ENCODE measurements around the gene ORM2.
"Not testable (repeated sequence)": the region's sequence is repeated elsewhere in the genome, so short reads cannot be mapped to it uniquely, and the experiment has no call there.

The ORM2 gene

GRCh38 chr9:114314881-114315722 lies 14.6 kb upstream of the ORM2 start:
- peak; percentile 32 to 80 for DNase-seq

GRCh38 chr9:114315723-114316363 lies 13.8 kb upstream of the ORM2 start:
- DNase-seq: no peak

- peak; percentile 49 to 84 for DNase-seq
These were observed 13.0 kb upstream of the ORM2 start for GRCh38 chr9:114316605-114317230.

- no peak for DNase-seq
These were observed 11.9 kb upstream of the ORM2 start for GRCh38 chr9:114317665-114318357.

- DNase-seq: no peak
These were observed 11.3 kb upstream of the ORM2 start for GRCh38 chr9:114318416-114318815.

- no peak for DNase-seq
These were observed 10.5 kb upstream of the ORM2 start for GRCh38 chr9:114319147-114319546.

DNA sequence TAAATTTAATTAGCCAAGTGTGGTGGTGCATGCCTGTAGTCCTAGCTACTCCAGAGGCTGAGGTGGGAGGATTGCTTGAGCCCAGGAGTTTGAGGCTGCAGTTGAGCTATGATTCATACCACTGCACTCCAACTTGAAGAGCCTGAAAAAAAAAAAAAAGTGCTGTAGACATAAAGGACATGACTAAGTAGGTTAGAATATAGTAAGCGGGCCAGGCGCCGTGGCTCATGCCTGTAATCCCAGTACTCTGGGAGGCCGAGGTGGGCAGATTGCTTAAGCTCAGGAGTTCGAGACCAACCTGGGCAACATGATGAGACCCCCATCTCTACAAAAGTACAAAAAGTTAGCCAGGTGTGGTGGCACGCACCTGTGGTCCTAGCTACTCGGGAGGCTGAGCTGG lies 9.0 kb upstream of the ORM2 start:
- DNase-seq: not testable (repeated sequence)

DNA sequence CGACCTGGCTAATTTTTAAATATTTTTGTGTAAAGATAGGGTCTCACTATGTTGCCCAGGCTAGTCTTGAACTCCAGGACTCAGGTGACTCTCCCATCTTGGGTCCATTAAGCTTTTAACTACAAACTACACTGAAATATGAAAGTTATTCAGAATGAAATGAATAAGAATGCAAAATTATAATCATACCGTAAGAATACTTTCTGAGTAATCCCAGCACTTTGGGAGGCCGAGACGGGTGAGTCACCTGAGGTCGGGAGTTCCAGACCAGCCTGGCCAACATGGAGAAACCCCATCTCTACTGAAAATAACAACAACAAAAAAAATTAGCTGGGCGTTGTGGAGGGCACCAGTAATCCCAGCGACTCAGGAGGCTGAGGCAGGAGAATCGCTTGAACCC lies 7.9 kb upstream of the ORM2 start:
- DNase-seq: no peak

GRCh38 chr9:114322160-114322818 lies 7.4 kb upstream of the ORM2 start:
- DNase-seq: not testable (repeated sequence)

DNA sequence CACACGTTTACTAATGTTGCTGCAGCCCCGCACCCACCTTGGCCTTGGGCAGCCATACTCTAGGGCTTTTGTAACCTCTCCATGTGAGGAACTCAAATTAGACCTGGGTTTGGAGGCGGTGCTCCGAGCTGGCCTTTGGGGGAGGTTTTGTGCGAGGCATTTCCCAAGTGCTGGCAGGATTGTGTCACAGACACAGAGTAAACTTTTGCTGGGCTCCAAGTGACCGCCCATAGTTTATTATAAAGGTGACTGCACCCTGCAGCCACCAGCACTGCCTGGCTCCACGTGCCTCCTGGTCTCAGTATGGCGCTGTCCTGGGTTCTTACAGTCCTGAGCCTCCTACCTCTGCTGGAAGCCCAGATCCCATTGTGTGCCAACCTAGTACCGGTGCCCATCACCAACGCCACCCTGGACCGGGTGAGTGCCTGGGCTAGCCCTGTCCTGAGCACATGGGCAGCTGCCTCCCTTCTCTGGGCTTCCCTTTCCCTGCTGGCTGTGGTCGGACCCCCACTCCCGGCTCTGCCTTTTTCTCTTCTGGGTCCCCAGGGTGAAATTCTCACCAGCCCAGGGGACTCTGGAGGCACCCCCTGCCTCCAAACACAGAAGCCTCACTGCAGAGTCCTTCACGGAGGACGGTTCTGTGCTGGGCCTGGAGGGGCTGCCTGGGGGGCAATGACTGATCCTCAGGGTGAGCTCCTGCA lies 6.7 kb upstream of the ORM2 start, which contains the start of gene ORM1:
TSS of gene ORM1 (plus strand) at position 268 of the 701 bp plus-strand sequence. CDS start at position 304, 36 bp downstream.
- not testable (repeated sequence) for DNase-seq

- not testable (repeated sequence) for DNase-seq
These were observed 5.8 kb upstream of the ORM2 start for GRCh38 chr9:114323849-114324248.

DNA sequence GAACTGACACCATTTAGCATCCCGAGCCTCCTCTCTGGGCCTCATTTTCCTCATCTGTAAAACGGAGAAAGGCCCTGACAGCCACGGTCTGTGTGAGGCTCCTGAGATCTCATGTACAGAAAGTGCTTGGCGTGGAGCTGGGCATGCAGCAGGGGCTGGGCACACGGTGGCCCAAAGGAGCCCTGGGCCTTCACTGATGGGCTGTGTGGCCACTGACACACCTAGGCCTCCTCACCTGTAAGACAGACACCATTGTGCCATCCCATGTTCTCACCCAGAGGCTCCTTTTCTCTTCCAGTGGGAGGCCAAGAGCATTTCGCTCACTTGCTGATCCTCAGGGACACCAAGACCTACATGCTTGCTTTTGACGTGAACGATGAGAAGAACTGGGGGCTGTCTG lies 5.2 kb upstream of the ORM2 start:
- no peak for DNase-seq

- not testable (repeated sequence) for DNase-seq
These were observed 4.7 kb upstream of the ORM2 start for GRCh38 chr9:114324965-114325364.

DNA sequence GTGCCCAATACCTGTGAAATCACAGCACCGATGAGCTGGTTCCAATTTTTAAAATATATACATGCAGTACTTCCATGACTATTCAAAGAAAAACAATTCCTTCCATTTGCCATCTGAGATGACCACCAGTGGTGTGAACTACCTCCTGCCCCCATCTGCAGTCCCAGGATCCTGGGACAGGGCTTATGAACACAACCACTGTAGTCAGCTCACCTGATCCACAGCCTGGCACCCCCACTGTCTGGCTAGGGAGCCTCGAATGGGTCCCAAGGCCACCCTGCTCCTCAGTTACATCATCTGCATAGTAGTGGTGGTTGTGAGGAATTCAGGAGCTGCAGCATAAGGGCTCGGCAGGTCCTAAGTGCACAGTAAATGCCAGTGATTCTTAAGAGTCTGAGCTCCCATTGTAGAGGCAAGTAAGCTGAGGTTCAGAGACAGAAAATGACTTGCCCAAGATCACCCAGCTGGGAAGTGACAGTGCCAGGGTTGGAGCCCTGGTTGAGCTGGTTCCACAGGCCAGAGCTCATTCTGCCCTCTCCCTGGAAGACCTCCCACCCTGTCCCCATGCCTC lies 3.9 kb upstream of the ORM2 start:
- not testable (repeated sequence) for DNase-seq

- DNase-seq: no peak
These were observed 1.9 kb upstream of the ORM2 start for GRCh38 chr9:114327749-114328148.

- not testable (repeated sequence) for DNase-seq
These were observed 1.3 kb upstream of the ORM2 start for GRCh38 chr9:114328357-114328820.

DNA sequence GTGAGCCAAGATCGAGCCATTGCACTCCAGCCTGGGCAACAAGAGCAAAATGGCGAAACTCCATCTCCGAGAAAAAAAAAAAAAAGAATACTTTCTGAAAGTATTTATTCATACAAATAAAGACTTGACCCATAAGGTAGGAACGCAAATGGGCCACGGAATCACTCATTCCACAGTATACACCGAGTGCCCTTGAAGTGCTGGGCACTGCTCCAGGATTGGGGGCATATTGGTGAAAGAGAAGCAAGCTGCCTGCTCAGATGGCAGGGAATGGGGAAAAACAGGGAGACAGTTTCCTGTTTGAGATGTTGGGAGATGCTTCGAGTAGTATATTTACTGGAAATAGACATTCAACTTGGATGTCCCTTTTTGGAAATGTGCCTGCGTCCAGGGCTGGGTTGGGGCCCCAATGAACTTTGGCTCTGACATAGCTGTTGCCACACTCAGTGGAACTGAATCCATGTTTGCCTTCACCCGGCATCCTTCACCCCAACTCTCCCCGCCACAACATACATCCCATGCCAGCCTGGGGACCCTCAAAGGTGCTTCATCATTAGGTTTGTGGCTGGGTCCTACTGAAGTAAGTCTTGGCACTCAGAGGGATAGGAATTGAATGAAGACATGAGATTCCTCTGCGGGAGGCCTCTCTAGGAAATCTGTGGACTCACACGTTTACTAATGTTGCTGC lies 588 bp upstream of the ORM2 start:
- DNase-seq: not testable (repeated sequence)

DNA sequence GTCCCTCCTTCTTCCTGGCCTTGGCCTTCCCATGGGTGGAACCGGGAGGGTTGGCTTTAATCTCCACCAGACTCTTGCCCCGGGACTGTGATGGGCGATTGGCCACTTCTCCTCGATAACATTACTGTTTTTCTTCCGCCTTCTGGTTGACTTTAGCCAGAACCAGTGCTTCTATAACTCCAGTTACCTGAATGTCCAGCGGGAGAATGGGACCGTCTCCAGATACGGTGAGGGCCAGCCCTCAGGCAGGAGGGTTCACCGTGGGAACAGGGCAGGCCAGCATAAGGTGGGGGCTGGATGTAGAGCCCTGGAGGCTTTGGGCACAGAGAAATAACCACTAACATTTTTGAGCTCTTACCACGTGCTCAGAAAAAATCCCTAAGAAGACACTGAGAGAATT lies 967 bp downstream of the ORM2 start:
- DNase-seq: no peak

DNA sequence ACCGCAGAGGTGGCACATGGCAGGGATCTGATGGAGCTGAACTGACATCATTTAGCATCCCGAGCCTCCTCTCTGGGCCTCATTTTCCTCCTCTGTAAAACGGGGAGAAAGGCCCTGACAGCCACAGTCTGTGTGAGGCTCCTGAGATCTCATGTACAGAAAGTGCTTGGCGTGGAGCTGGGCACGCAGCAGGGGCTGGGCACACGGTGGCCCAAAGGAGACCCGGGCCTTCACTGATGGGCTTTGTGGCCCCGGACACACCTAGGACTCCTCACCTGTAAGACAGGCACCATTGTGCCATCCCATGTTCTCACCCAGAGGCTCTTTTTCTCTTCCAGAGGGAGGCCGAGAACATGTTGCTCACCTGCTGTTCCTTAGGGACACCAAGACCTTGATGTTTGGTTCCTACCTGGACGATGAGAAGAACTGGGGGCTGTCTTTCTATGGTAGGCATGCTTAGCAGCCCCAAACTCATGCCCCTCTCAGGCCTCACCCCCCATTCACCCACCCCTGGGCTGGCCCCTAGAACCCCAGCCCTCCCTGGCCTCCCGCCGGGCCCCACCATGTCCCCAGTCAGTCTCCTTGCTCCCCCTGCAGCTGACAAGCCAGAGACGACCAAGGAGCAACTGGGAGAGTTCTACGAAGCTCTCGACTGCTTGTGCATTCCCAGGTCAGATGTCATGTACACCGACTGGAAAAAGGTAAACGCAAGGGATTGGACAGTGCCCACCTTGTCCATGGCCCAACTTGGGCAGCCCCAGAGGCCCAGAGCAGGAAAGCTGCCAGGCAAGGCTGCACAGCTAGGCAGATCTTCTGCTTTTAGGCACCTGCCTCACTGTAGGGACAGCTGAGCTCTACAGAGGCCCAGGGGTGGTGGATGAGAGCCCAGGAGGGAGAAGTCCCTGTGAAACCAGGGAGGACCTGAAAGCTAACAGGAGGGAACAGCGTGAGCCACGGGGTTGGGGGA lies 1.8 kb downstream of the ORM2 start:
- DNase-seq: not testable (repeated sequence)
